ENCODE data around the gene MMAA.
"Not testable (repeated sequence)": the region's sequence is repeated elsewhere in the genome, so short reads cannot be mapped to it uniquely, and the experiment has no call there.

MMAA gene

DNA sequence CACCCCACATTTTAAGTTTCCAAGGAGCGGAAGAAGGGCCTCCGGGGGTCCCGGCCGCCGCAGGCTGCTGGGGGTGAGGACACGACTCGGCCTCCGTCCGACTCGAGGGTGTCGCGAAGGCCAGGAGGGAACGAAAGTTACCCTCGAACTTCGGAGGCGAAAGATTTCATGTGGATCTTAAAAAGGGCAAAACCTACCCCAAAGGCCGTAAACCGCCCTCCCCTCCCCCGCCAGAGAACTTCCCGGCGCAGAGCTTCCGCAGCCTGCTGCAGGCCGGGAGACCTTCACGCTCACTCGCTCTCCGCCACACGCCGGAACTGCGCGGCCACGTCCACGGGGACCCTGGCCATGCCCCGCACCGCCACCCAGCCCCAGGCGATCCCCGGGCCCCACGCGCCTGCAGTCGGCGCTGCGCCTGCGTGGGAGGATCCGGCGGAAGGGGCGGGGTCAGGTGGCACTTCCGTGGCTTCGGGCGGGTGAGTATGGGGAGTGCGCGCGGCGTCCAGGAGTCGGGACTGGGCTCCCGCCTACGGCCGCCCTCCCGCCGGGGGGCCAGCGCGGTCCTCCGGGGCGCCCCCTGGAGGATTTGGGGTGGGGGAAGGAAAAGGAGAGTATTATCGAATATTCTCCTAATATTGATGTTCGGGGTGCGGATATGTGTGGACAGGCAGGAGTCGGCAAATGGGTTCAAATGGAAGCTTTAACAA lies at the start of gene MMAA:
TSS of gene MMAA (plus strand) at position 454 of the 707 bp plus-strand sequence. CDS start 19,755 bp downstream, outside the sequence.
- DNase-seq: peak; percentile 96 to 97

DNA sequence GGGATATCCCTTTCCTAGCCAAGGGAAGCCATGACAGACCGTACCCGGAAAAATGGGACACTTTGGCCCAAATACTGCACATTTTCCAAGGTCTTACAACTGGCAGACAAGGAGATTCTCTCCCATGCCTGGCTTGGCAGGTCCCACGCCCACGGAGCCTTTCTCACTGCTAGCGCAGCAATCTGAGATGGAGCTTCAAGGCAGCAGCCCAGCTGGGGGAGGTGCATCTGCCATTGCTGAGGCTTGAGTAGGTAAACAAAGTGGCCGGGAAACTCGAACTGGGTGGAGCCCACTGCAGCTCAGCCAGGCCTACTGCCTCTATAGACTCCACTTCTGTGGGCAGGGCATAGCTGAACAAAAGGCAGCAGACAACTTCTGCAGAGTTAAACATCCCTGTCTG lies 44.6 kb upstream of the MMAA start:
- DNase-seq: not testable (repeated sequence)

DNA sequence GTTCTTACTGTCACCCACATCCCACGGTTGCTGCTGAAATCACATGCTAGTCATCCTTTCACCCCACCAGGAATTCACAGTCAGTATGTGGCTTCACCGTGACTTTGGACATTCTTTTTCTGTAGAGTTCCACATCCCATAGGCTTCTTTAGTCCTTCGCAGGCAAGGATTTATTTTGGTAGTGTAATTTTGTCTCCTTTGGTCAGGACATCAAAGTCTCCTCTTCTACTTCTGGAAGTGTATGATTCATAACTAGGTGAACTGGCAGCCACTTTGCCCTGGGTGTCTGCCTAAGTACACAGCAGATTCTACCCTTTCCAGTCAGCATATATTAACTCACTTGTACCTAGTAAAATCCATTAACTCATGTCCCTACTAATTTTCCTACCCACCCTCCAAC lies 38.3 kb upstream of the MMAA start:
- DNase-seq: no peak

DNA sequence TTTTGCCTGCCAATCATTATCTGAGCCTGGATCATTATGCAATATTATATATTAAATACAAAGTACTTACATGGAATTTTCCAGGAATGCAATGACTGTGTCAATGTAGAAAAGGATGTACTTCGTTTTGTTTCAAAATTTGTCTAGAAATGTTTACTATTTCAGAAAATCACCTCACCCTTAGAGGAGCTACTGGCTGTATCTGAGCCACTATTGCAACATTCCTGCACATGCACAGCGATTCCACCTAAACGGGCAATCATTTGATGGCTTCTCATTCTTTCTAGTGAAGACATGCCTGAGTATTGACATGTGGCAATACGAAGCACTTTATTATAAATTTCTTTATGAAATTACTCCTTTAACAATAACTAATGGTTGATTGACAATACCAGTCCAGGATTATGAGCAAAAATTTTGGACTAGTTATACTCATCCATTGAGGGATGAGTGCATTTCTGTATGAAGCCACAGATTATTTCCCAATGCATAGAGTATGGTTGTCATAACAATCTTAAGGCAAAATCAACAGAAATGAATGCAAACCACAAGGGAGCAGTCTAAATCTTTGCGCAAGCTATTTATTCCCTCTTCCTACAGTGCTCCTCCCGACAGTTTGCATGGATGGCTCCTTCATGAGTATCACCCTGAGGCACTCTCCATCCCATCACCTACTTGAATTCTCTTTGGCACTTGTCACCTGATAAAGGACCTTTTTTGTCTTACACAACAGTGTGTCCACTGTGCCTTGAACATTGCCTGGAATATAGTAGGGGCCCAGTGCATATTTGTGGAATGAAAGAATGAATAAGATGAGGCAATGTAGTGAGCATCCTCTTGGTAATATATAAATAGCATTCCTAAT lies 35.8 kb upstream of the MMAA start:
- DNase-seq: no peak

DNA sequence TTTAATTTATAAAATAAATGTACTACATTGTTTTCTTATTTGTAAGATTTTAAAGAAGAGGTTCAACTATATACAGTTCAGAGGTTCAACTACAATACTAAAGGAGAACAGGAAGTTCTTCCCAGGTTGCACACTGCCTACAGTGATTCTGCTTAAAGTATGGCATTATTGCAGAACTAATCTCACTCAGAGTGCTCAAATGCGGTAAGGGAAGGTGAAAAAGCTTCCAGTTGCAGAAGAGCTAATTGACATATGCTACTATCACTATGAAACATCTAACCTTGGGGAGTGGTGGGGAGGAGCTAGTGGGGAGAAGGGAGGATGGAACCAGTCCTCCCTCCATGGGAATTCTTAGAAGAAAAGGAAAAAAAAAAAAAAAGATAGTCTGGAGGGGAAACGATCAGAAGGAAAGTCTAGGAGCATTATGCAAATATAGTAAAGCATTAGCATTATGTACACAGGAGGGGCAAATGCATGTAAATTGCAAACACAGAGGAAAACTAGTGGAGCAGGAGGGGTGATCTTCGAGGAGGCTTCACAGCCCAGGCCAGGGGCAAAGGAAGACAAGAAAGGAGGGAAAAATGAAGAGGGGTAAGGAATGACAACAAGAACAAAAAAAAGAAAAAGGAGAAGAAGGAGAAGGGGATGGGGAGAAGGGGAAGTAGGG lies 32.0 kb upstream of the MMAA start:
- no peak for DNase-seq

DNA sequence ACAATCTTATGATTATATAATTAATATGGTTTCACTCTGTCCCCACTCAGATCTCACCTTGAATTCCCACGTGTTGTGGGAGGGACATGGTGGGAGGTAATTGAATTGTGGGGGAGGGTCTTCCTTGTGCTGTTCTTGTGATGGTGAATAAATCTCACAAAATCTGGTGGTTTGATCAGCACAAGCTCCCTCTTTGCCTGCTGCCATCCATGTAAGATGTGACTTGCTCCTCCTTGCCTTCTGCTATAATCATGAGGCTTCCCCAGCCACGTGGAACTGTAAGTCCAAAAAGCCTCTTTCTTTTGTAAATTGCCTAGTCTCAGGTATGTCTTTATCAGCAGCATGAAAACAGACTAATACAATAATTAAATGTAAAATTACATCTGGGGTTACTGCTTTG lies 29.8 kb upstream of the MMAA start:
- not testable (repeated sequence) for DNase-seq

DNA sequence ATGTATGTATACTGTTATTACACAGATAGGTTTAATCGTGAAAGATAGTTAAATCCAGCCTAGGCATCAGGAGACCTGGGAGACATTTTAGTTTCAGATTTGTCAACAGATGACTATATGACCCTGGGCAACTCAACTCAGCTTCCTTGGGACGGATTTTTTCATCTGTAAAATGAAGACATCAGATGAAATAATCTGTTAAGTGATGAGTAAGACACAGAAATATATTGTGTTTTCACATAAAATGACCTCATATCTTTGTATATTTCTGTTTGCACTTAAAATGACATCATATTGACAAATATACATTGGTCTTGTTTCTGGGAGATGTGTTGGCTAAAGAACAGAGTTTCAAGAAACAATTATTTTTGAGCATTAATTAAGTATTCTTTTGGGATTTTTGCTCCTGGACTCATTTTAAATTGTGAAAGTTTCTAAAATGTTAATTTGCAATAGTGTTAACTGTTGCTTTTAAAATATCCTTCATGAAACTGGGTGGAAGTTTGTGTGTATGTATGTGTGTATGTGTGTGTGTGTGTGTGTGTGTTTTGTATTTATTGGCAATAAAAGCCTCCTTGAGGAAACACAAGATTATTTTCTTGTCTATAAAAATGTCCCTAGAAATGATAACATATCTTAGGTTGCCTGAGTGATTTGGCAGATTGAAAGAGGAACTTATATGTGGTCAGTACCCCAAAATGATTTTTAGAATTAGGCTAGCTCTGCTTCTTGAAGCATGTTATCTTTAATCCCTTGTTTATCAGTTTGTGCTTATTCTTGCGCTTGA lies 29.1 kb upstream of the MMAA start:
- DNase-seq: no peak

DNA sequence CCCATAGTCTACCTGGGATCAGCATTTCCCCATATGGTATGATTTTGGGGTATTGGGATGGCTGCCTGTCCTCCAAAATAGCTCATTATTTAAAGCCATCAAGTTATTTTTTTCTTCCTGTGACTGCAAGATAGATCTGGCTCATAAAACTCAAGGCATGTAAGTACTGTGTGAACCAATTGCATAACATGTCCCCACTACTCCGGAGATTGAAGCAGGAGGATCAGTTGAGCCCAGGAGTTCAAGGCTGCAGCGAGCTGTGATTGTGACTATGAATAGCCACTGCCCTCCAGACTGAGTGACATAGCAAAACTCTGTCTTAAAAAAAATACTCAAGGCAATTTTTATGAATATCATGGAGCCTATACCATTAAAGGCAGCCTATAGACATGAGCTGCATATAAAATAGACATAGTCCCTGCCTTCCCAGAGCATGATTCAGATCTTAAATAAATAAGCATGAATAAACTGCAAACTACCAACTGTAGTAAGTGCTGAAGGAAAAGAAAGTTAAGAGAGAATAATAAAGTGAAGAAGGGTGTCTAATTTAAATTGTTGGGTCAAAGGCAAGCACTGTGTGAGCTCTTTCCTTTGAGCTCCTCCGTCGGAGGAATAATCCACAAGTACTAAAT lies 16.9 kb upstream of the MMAA start:
- no peak for DNase-seq

DNA sequence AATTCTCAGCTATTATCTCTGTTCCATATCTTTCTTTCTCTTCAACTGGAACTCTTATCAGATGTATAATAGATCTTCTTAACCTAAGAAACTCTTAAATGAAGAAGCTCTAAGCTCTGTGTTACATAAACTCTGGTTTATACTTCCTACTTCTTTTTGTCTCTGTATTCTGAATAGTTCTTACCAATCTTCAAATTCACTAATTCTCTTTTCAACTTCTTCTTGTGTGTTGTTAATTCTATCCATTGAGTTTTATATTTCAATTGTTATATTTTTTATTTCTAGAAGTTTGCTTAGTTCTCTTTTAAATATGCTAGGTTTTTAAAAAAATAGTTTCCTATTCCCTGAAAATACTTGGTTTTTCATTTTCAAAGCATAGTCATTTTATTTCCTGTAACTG lies 13.2 kb upstream of the MMAA start:
- DNase-seq: no peak

DNA sequence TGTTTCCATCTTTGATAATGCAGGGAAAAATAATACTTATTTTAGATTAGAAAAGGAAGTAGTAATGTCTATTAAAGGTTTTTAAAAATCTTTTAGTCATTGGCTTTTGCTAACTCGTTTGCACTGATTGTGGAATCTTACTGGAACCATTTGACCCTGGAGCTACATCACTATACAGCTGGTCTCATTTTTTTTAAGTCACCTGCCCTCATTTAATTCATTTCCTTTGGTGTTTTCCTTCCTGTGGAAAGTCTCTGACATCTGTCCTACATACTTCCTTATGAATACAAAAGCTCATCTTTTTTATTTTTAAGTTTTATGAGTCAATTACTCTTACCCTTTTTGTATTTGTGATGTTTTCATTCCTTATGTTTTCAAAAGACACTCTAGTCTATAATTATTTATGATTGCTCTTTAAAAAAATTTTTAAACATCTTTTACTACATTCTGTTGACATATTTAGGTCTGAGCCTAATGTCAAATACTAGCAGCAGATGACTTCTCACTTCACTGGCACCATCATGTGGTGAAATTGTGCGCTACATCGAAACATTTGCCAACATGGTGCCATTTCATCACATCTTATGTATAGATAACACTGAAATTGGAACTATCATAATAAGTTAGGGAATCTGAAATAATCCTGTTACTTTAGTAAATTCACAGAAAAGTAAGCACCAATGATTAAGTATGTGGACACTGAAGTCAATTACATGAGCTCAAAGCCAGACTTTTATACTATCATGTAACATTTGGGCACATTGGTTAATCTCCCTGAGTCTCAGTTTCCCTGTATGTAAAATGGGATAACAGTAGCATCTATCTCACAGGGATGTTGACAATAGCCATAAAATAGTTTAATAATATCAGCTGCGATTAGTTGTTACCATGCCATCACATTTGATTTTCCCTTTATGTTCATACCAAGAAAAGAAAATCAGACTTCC lies 9.4 kb upstream of the MMAA start:
- DNase-seq: peak; percentile 22 to 67

DNA sequence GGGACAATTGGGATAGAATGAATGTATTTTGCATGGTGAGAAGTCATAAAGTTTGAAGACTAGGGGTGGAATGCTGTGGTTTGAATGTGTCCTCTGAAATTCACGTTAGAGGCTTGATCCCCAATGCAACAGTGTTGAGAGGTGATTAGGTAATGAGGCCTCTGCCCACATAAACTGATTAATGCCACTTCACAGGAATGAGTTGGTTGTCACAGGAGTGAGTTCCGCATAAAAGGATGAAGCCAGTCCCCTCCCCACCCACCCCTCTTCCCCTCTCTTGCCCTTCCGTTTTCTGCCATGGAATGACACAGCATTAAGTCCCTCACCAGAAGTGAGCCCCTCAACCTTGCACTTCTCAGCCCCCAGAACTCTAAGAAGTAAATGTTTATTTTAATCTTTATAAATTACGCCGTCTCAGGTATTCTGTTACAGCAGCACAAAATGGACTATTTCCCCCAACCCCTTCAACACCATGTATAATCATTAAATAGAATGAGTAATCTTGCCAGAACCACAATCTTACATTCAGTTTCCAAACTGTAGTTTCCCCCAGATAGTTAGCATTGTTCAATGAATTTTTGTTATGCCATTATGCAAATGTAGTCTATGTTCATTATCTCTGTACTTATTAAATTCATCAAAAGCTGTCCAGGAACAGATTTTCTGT lies 5.5 kb upstream of the MMAA start:
- DNase-seq: no peak

DNA sequence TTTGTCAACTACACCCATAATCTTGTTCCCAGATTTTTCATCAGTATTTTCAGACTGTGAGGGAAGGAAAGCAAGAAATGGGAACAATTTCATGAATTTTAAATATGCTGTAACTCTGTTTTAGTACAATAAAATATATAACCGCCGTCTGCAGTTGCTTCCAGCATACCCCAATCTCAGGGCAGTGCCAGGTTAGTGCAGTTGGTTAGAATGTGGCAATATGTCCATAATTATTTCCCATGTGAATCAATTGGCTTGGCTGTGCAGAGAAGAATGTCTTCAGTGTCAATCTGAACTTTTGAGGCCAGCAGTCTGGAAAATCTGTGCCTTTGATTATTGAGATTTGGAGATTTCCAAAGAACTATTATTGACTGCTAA lies 5.0 kb upstream of the MMAA start:
- DNase-seq: no peak

DNA sequence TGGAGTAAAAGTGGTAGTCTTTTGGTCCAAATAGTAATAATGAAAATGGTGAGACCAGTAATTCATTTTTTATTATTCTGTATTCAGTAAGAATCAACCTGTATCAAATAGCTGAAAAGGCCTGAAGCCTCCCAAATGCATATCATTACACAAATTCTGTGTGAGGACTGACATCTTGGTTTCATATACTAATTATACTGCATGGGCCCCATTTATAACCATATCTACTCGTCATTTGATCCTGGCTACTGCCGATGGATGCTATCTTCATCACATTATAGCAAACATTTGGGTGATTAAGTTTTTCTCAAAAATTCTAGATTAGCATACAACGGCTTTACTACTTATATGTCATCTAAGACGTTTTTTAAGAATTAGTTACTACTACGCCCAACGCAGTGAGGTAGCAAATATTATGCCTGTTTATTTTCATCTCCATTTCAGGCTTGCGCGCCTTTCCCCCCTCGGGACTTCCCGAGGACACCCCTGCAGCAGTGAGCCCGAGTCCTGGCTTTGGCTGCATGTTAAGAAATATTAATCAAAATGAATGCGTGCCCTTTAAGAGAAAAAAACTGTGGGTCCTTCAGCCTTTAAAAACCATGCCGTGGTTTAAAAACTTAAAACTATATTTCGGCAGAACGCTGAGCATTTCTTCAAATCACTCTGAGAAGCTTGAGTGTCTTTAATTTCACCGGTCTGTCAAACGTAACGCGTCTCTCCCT lies 814 bp upstream of the MMAA start:
- DNase-seq: peak; percentile 22 to 30

DNA sequence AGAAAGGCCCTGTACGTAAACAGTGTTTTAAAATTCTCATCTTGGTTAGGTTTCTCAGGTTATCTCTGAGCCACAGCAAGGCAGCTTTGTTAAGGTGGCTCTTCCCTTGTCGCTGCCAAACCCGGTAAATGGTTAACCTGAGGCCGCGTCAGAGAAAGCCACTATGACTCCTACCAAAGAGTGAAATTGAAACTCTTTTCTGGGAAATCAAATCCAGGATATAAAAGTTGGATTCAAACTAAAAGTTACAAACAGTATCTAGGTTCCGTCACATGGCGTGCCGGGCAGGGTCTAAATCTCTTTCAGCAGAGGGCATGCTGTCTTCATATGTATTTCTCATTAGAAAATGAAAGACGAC lies 433 bp downstream of the MMAA start:
- peak; percentile 57 to 60 for DNase-seq

DNA sequence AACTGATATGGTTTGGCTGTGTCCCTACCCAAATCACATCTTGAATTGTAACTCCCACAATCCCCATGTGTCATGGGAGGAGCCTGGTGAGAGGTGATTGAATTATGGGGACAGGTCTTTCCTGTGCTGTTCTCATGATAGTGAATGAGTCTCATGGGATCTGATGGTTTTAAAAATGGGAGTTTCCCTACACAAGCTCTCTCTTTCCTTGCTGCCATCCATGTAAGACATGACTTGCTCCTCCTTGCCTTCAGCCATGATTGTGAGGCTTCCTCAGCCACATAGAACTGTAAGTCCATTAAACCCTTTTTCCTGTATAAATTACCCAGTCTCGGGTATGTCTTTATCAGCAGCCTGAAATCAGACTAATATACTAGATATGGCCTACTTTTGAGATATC lies 2.9 kb downstream of the MMAA start:
- DNase-seq: not testable (repeated sequence)

DNA sequence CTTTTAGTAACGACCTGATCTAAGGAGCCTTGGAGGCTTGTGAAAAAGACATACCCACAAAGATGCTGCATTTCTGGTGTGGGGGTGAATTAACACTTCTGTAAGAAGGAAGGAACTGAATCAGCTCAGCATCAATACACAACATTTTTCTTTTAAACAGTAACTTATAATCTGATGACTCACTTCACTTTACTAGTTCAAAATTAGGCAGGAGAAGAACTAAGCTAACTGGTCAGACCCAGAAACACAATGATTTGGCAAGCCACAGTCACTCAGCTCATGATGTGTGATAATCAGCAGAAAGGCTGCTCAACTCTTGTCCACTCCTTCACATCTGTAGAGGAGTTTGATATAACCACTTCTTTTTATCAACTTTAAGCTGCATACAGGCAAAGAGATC lies 4.6 kb downstream of the MMAA start:
- DNase-seq: no peak

DNA sequence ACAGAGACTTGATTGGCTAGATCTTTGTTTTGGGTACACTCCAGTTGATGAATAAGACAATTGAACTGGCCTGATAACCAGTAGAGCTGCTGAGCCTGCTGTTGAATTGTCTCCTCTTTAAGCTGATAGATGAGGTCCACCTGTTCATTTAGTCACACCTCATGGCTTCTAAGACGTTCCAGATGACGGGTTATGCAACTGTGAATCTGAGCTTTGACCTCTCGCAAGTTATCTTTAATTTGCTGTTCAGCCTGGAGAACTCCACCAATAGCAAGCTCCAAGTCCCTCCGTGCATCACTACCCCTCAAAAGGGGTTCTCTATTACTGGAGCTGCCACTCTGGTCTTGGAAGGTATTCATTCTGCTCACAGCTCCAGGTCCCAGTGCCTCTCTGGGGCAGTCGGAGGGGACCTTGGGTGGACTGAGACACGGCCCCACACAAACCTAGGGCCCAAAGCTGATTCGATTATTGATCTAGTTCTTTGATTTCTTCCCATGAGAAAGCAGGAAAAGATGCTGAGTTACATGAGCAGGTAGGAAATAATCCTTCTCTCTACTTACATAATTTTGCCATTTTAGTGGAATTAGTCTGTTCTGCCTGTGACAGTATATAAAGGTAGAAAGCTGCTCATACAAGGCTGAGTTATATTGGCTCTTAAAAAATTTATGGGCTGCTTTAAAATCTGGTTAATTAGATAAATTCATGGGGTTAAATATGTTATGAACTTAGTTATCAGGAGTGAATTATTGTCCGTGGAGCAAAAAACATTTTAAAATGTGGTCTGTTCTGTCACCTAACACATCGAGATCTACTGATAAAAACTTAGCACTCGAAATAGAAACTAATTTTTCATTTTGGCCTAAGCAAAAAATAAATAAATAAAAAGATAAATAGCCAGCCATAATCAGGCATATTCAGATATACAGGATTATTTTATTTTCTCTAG lies 6.8 kb downstream of the MMAA start:
- DNase-seq: no peak

DNA sequence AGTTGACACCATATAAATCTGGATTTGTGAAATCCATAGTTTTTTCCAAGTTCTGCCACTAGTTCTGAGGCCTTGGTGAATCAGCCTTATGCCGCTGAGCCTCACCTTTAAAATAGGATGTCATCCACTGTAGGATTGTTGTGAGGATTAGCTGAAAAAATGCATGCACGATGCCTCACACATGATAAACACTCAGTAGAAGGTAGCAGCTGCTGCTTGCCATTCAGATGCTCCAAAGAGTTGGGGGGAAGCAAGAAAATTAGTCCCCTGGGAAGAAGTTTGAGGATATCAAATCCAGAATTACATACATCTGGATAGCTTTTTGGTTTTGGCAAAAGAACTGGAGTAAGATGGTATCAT lies 7.4 kb downstream of the MMAA start:
- no peak for DNase-seq

DNA sequence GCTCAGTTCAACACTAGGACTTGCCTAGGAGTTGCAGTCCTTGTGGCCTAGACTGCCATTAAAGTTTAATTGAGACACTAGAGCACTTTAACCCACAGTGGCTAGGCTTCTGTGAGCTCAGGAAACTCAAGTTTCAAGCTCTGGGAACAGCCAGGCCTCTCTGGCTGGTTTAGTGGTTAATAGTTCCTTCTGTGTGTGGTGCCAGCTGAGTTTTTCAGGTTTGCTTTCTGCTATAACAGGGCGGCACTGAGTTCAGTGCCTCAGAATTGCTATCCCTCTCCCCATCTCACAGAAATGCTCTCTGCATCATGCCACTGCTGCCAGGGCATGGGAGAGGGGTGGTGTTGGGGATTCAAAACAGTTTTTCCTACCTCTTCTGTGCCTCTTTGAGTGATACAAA lies 15.9 kb downstream of the MMAA start:
- no peak for DNase-seq

Measured in activated CD4-positive, alpha-beta T cell treated with anti-CD3 and anti-CD28 coated beads for 4 hours (primary cell).